PC-3 (cell line): ENCODE data around the gene ATF1. TPM values are rescaled to one million over a fixed set of nuclear protein-coding genes. Genes with fewer than 3 reads are reported as not detected.
A peak's percentile ranks its signal among the peaks of the same experiment; 100 is the strongest.

Source experiments
- ATAC-seq: fragments of 200-7000 bp; cut with Tn5 transposase; 2 replicates; pipeline ENCODE4 v1.9.1; 2020; ENCODE audit warnings: mild to moderate bottlenecking, moderate library complexity
- BruUV-seq: library from RNA; stranded (reverse); fragments of 400-500 nt; replicated peaks from 2 replicates; lab custom pipeline; 2021; lab: Mats Ljungman, UMichigan
- CTCF ChIA-PET: fragments of 300-600 bp; sonication (Branson Sonifier 250); formaldehyde crosslinking; loops from one replicate; lab custom pipeline; 2022; ENCODE audit warnings: antibody characterized with exemption; lab: Charles Lee
- POLR2A ChIA-PET: fragments of 300-600 bp; sonication (Branson Sonifier 250); formaldehyde crosslinking; loops from one replicate; lab custom pipeline; 2022; ENCODE audit warnings: antibody characterized with exemption; ENCODE audit not compliant: unreplicated experiment; lab: Charles Lee
- DNase-seq: peaks from one replicate; pipeline ENCODE4 v3.0.0-alpha.2; 2015
- H2AFZ ChIP-seq: fragments of 300-600 bp; sonication (generic); 2 replicates; pipeline ENCODE4 v1.6.0; 2016; ENCODE audit warnings: antibody characterized with exemption, low read length
- H3F3A ChIP-seq: fragments of 300-600 bp; sonication (generic); one replicate; pipeline ENCODE4 v1.6.0; 2017; ENCODE audit warnings: antibody characterized with exemption, low read length, control low read depth, mild to moderate bottlenecking; ENCODE audit not compliant: unreplicated experiment
- H3K27ac ChIP-seq: fragments of 300-600 bp; sonication (generic); 2 replicates; pipeline ENCODE4 v1.5.1; 2016; ENCODE audit warnings: mild to moderate bottlenecking, low read length
- H3K27me3 ChIP-seq: fragments of 300-600 bp; sonication (generic); 2 replicates; pipeline ENCODE4 v1.6.1; 2016; ENCODE audit warnings: low read length, mixed read lengths
- H3K36me3 ChIP-seq: fragments of 300-600 bp; sonication (generic); 2 replicates; pipeline ENCODE4 v1.6.1; 2016; ENCODE audit warnings: low read depth, mixed run types, low read length, mixed read lengths
- H3K4me1 ChIP-seq: fragments of 300-600 bp; sonication (generic); 2 replicates; pipeline ENCODE4 v1.5.1; 2016; ENCODE audit warnings: low read length; ENCODE audit not compliant: insufficient read depth
- H3K4me2 ChIP-seq: fragments of 300-600 bp; sonication (generic); 2 replicates; pipeline ENCODE4 v1.6.0; 2016; ENCODE audit warnings: low read length
- H3K4me3 ChIP-seq: fragments of 300-600 bp; sonication (generic); 2 replicates; pipeline ENCODE4 v1.5.1; 2016; ENCODE audit warnings: mild to moderate bottlenecking, low read length, mixed read lengths
- H3K79me2 ChIP-seq: fragments of 300-600 bp; sonication (generic); 2 replicates; pipeline ENCODE4 v1.6.1; 2017; ENCODE audit warnings: low read length, mixed read lengths
- H3K9ac ChIP-seq: fragments of 300-600 bp; sonication (generic); 2 replicates; pipeline ENCODE4 v1.6.0; 2016; ENCODE audit warnings: mild to moderate bottlenecking, low read length
- H3K9me2 ChIP-seq: fragments of 300-600 bp; sonication (generic); replicated peaks from 2 replicates; pipeline ENCODE4 v1.6.1; 2016; ENCODE audit warnings: mixed run types, low read length, mixed read lengths
- H3K9me3 ChIP-seq: fragments of 300-600 bp; sonication (generic); 2 replicates; pipeline ENCODE4 v1.6.1; 2016; ENCODE audit warnings: low read length, mixed read lengths
- H4K20me1 ChIP-seq: fragments of 300-600 bp; sonication (generic); 2 replicates; pipeline ENCODE4 v1.6.1; 2016; ENCODE audit warnings: low read length, mixed read lengths
- EZH2 ChIP-seq: fragments of 300-600 bp; sonication (generic); IDR thresholded peaks from one replicate; pipeline ENCODE4 v1.6.1; 2017; ENCODE audit warnings: antibody characterized with exemption, mild to moderate bottlenecking, low read length; ENCODE audit not compliant: unreplicated experiment
- EZH2phosphoT487 ChIP-seq: fragments of 300-600 bp; sonication (generic); IDR thresholded peaks from 2 replicates; pipeline ENCODE4 v1.6.1; 2018; ENCODE audit warnings: mild to moderate bottlenecking, antibody characterized with exemption, low read length, borderline replicate concordance
- intact Hi-C: fragments of 100-400 bp; cut with micrococcal nuclease; formaldehyde crosslinking; loops from 2 replicates; pipeline ENCODE4 v1.9.0; 2023
- total RNA-seq: library from RNA; depleted of rRNA; stranded (reverse); fragments of >200 nt; gene quantifications from 2 replicates; pipeline ENCODE4 v1.2.3, GENCODE V29; 2014
- TF ChIP-seq, protein P1 (sequence below): fragments of 300-600 bp; sonication (generic); conservative IDR thresholded peaks from 2 replicates; pipeline ENCODE4 v1.5.1; 2017; ENCODE audit warnings: antibody characterized with exemption, low read depth, mild to moderate bottlenecking, low read length

Gene ATF1
- total RNA-seq, 1 experiment from 2014 or later: 67.2 TPM

GRCh38 chr12:50839042-50839441 lies 75.1 kb downstream of the ATF1 start:
- H2AFZ ChIP-seq: peak overlapping the region; percentile 43
- ATAC-seq: no peak; the same call in 1 of the 2 replicates
- ChIA-PET POLR2A (no interaction called here), CTCF (no interaction called here)
- H4K20me1 ChIP-seq: no peaks in the 10 kb centered on the region
- H3K4me1 ChIP-seq: peaks cover 6% of the 10 kb centered on the region; the same call in 1 of the 2 replicates
- H3F3A ChIP-seq: no peaks in the 10 kb centered on the region
- no peaks in the 10 kb centered on the region for H3K27me3 ChIP-seq
- peak; percentile 50 for DNase-seq
- intact Hi-C loops: no loop called here
- H3K4me2 ChIP-seq: peak overlapping the region; percentile 2; the same call in 1 of the 2 replicates
- no peak overlapping the region for H3K9ac ChIP-seq
- no peaks in the 10 kb centered on the region for H3K9me2 ChIP-seq
- no peak overlapping the region for H3K4me3 ChIP-seq
- BruUV-seq: no TSS peak
- no peaks in the 10 kb centered on the region for H3K79me2 ChIP-seq
- H3K9me3 ChIP-seq: peaks cover 5% of the 10 kb centered on the region; the same call in 1 of the 2 replicates
- no peaks in the 10 kb centered on the region for H3K36me3 ChIP-seq
- TF ChIP-seq EZH2phosphoT487 (no peak), EZH2 (no peak)
- TF ChIP-seq, protein P1, sequence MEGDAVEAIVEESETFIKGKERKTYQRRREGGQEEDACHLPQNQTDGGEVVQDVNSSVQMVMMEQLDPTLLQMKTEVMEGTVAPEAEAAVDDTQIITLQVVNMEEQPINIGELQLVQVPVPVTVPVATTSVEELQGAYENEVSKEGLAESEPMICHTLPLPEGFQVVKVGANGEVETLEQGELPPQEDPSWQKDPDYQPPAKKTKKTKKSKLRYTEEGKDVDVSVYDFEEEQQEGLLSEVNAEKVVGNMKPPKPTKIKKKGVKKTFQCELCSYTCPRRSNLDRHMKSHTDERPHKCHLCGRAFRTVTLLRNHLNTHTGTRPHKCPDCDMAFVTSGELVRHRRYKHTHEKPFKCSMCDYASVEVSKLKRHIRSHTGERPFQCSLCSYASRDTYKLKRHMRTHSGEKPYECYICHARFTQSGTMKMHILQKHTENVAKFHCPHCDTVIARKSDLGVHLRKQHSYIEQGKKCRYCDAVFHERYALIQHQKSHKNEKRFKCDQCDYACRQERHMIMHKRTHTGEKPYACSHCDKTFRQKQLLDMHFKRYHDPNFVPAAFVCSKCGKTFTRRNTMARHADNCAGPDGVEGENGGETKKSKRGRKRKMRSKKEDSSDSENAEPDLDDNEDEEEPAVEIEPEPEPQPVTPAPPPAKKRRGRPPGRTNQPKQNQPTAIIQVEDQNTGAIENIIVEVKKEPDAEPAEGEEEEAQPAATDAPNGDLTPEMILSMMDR: no peak
- no peak overlapping the region for H3K27ac ChIP-seq

DNA sequence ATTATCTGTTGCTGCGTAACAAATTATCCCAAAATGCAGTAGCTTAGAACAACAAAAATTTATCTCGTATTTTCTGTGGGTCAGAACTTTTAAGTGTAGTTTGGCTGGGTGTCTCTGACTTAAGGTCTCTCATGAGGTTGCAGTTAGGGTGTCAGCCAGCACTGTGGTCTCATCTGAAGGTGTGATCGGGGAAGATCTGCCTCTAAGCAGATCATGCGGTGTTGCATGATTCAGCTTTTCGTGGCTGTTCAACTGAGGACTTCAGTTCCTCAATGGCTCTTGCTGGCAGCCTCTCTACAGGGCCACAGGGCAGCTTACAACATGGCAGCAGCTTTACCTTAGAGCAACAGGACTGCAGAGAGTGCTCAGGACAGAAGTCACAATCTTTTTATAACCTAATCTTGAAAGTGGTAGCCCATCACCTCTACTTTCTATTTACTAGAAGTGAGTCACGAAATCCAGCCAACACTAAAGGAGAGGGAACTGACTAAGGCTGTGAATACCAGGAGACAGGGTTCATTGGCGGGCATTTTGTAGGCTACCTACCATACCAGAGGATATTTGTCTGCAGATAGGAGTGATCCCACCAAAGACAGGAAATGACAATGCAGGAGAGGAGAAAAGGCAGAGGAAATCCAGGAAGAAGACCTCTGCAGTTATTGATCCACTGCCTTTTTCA lies 77.0 kb downstream of the ATF1 start:
- no peaks in the 10 kb centered on the region for H3K36me3 ChIP-seq
- DNase-seq (peak; percentile 7), ATAC-seq (no peak)
- intact Hi-C loops: no loop called here
- ChIA-PET POLR2A (no interaction called here), CTCF (no interaction called here)
- TF ChIP-seq EZH2phosphoT487 (no peak), EZH2 (no peak)
- TF ChIP-seq, protein P1: no peak
- H3K4me2 ChIP-seq: no peak overlapping the region
- no peak overlapping the region for H2AFZ ChIP-seq
- H3F3A ChIP-seq: no peaks in the 10 kb centered on the region
- no peaks in the 10 kb centered on the region for H3K79me2 ChIP-seq
- no peaks in the 10 kb centered on the region for H3K27me3 ChIP-seq
- H3K27ac ChIP-seq: no peak overlapping the region
- peaks cover 6% of the 10 kb centered on the region; the same call in 1 of the 2 replicates for H3K4me1 ChIP-seq
- H4K20me1 ChIP-seq: no peaks in the 10 kb centered on the region
- no peaks in the 10 kb centered on the region for H3K9me2 ChIP-seq
- no peak overlapping the region for H3K9ac ChIP-seq
- H3K9me3 ChIP-seq: no peaks in the 10 kb centered on the region
- H3K4me3 ChIP-seq: no peak overlapping the region
- no TSS peak for BruUV-seq
